Measurements from ENCODE around the gene GNGT2. TPM values are rescaled to one million over a fixed set of nuclear protein-coding genes. Genes with fewer than 3 reads are reported as not detected.

GNGT2 gene
- total and polyA plus RNA-seq, 2 experiments from 2014 or later: not detected

DNA sequence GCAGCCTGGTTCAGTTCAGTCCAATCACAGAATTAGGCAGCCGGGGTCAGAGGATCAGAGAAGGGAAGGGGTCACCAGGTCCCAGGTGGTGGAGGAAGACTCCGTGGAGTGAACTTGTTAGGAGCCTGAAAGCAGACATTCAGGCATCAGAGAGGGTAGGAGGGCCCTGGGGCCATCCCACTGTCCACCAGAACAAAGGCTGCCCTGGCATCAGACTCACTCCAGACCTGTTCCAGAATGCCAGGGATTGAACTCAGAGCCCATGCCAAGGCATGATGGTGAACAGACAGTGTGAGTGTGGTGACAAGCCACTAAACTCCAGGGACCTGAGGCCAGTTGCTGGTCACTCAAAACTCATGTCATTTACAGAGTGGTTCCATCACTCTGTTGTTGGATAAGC, 40.2 kb downstream of the GNGT2 start:
- Histone ChIP-seq H2AFZ (no peak overlapping the region), H3K9me3 (ENCODE audit: low read depth) (no peaks in the 10 kb centered on the region), H3K4me2 (no peak overlapping the region), H3K36me3 (replicated peaks; ENCODE audit: insufficient read depth, low read depth) (no peaks in the 10 kb centered on the region), H3K9me2 (replicated peaks; ENCODE audit: insufficient read depth) (no peaks in the 10 kb centered on the region), H3K27ac (no peak overlapping the region), H3K4me3 (no peak overlapping the region), H4K20me1 (ENCODE audit: insufficient read depth, poor library complexity, severe bottlenecking) (no peaks in the 10 kb centered on the region), H3K4me1 (ENCODE audit: insufficient read depth) (no peaks in the 10 kb centered on the region), H3K79me2 (no peaks in the 10 kb centered on the region), H3K27me3 (peaks cover 13% of the 10 kb centered on the region)
- TF ChIP-seq EZH2phosphoT487 (IDR thresholded peaks at IDR 0.05; ENCODE audit: low read depth, severe bottlenecking, unreplicated experiment) (no peak), EZH2 (IDR thresholded peaks at IDR 0.05; ENCODE audit: borderline replicate concordance) (no peak)
- TF ChIP-seq, protein P1, sequence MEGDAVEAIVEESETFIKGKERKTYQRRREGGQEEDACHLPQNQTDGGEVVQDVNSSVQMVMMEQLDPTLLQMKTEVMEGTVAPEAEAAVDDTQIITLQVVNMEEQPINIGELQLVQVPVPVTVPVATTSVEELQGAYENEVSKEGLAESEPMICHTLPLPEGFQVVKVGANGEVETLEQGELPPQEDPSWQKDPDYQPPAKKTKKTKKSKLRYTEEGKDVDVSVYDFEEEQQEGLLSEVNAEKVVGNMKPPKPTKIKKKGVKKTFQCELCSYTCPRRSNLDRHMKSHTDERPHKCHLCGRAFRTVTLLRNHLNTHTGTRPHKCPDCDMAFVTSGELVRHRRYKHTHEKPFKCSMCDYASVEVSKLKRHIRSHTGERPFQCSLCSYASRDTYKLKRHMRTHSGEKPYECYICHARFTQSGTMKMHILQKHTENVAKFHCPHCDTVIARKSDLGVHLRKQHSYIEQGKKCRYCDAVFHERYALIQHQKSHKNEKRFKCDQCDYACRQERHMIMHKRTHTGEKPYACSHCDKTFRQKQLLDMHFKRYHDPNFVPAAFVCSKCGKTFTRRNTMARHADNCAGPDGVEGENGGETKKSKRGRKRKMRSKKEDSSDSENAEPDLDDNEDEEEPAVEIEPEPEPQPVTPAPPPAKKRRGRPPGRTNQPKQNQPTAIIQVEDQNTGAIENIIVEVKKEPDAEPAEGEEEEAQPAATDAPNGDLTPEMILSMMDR (IDR thresholded peaks at IDR 0.05; ENCODE audit: poor library complexity): no peak
- DNase-seq (ENCODE audit: low spot score): no peak
- 88% methylated on average over 2 of the region's 2 CpGs for WGBS (ENCODE audit: low lambda C conversion rate, missing lambda C conversion rate)

DNA sequence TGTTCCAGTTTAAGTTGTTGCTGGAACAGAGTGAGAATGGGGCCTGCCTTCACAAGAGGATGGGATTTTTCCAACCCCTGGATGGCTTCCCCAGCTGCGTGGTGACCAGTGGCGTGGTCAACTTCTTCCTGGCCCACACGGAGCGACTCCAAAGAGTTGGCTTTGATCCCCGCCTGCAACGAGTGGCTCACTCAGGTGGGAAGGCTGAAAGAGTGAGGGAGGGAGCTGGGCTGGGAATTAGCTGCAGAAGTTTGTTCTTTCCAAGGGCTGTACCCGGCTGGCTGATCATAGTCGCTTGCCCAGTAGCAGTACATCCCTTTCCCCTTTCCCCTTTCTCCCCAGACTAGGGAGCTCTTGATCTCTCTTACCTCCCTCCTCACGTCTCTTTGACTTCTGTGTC, 41.7 kb downstream of the GNGT2 start:
- Histone ChIP-seq H3K9me2 (replicated peaks; ENCODE audit: insufficient read depth) (no peaks in the 10 kb centered on the region), H3K9me3 (ENCODE audit: low read depth) (no peaks in the 10 kb centered on the region), H3K27ac (no peak overlapping the region), H3K4me3 (no peak overlapping the region), H3K36me3 (replicated peaks; ENCODE audit: insufficient read depth, low read depth) (no peaks in the 10 kb centered on the region), H2AFZ (no peak overlapping the region), H3K4me2 (no peak overlapping the region), H3K4me1 (ENCODE audit: insufficient read depth) (no peaks in the 10 kb centered on the region), H3K27me3 (peaks cover 13% of the 10 kb centered on the region), H3K79me2 (no peaks in the 10 kb centered on the region), H4K20me1 (ENCODE audit: insufficient read depth, poor library complexity, severe bottlenecking) (no peaks in the 10 kb centered on the region)
- TF ChIP-seq EZH2 (IDR thresholded peaks at IDR 0.05; ENCODE audit: borderline replicate concordance) (no peak), EZH2phosphoT487 (IDR thresholded peaks at IDR 0.05; ENCODE audit: low read depth, severe bottlenecking, unreplicated experiment) (no peak)
- TF ChIP-seq, protein P1 (IDR thresholded peaks at IDR 0.05; ENCODE audit: poor library complexity): no peak
- no peak for DNase-seq (ENCODE audit: low spot score)
- WGBS (ENCODE audit: low lambda C conversion rate, missing lambda C conversion rate): 79% methylated on average over 9 of the region's 9 CpGs

DNA sequence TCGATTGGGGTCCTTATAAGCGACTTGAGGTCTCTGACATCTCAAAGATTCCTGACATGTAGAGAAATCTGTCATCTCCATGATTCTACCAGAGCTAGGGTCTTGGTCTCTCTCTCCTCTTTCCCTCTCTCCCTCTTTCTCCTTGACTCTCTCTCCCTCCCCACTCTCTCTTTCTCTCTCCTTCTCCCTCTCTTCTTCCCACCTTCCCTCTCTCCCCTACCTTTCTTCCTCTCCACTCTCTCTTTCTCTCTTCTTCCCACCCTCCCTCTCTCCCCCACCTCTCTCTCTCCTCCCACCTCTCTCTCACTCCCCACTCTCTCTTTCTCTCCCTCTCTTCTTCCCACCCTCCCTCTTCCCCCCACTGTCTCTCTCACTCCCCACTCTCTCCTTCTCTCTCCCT, 45.2 kb downstream of the GNGT2 start:
- H3K36me3 ChIP-seq (replicated peaks; ENCODE audit: insufficient read depth, low read depth): no peaks in the 10 kb centered on the region
- peaks cover 13% of the 10 kb centered on the region for H3K27me3 ChIP-seq
- no peaks in the 10 kb centered on the region for H3K9me2 ChIP-seq (replicated peaks; ENCODE audit: insufficient read depth)
- no peaks in the 10 kb centered on the region for H3K79me2 ChIP-seq
- H2AFZ ChIP-seq: no peak overlapping the region
- H3K4me2 ChIP-seq: no peak overlapping the region
- DNase-seq (ENCODE audit: low spot score): no peak
- WGBS (ENCODE audit: low lambda C conversion rate, missing lambda C conversion rate): 100% methylated on average over 2 of the region's 2 CpGs
- H3K4me1 ChIP-seq (ENCODE audit: insufficient read depth): no peaks in the 10 kb centered on the region
- no peaks in the 10 kb centered on the region for H4K20me1 ChIP-seq (ENCODE audit: insufficient read depth, poor library complexity, severe bottlenecking)
- no peak overlapping the region for H3K4me3 ChIP-seq
- TF ChIP-seq, protein P1 (IDR thresholded peaks at IDR 0.05; ENCODE audit: poor library complexity): no peak
- no peak for TF ChIP-seq EZH2 (IDR thresholded peaks at IDR 0.05; ENCODE audit: borderline replicate concordance)
- no peak for TF ChIP-seq EZH2phosphoT487 (IDR thresholded peaks at IDR 0.05; ENCODE audit: low read depth, severe bottlenecking, unreplicated experiment)
- H3K9me3 ChIP-seq (ENCODE audit: low read depth): no peaks in the 10 kb centered on the region
- H3K27ac ChIP-seq: no peak overlapping the region

DNA sequence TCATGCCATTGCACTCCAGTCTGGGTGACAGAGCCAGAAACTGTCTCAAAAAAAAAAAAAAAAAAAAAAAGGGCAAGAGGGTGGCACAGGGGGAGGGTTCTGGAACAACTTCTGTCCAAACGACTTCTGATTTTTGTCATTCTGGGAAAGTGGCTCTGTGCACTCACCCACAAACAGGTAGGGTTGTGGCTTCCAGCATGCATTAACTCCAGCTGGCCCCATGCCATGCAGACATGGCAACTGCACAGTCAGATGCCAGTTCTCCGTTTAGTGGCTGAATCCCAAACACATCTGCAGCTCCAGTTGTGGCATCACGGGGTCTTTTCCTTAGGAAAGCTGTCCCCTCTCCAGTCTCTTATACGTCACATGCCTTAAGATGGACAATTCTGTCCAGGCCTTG, 47.5 kb downstream of the GNGT2 start:
- Histone ChIP-seq H3K36me3 (replicated peaks; ENCODE audit: insufficient read depth, low read depth) (no peaks in the 10 kb centered on the region), H3K9me3 (ENCODE audit: low read depth) (no peaks in the 10 kb centered on the region), H3K79me2 (no peaks in the 10 kb centered on the region), H3K4me2 (no peak overlapping the region), H3K27ac (no peak overlapping the region), H2AFZ (no peak overlapping the region), H3K9me2 (replicated peaks; ENCODE audit: insufficient read depth) (no peaks in the 10 kb centered on the region), H3K27me3 (peaks cover 13% of the 10 kb centered on the region), H3K4me1 (ENCODE audit: insufficient read depth) (no peaks in the 10 kb centered on the region), H4K20me1 (ENCODE audit: insufficient read depth, poor library complexity, severe bottlenecking) (no peaks in the 10 kb centered on the region), H3K4me3 (no peak overlapping the region)
- no peak for TF ChIP-seq EZH2 (IDR thresholded peaks at IDR 0.05; ENCODE audit: borderline replicate concordance)
- TF ChIP-seq, protein P1 (IDR thresholded peaks at IDR 0.05; ENCODE audit: poor library complexity): no peak
- TF ChIP-seq EZH2phosphoT487 (IDR thresholded peaks at IDR 0.05; ENCODE audit: low read depth, severe bottlenecking, unreplicated experiment): no peak
- DNase-seq (ENCODE audit: low spot score): no peak
- 91% methylated on average over 4 of the region's 4 CpGs for WGBS (ENCODE audit: low lambda C conversion rate, missing lambda C conversion rate)
